PC-3 (cell line): ENCODE data around the gene ABCD4.

Experiments used
- EZH2 ChIP-seq: fragments of 300-600 bp; sonication (generic); IDR thresholded peaks from one replicate; pipeline ENCODE4 v1.6.1; 2017; ENCODE audit warnings: antibody characterized with exemption, mild to moderate bottlenecking, low read length; ENCODE audit not compliant: unreplicated experiment
- TF ChIP-seq, protein P1 (sequence below): fragments of 300-600 bp; sonication (generic); conservative IDR thresholded peaks from 2 replicates; pipeline ENCODE4 v1.5.1; 2017; ENCODE audit warnings: antibody characterized with exemption, low read depth, mild to moderate bottlenecking, low read length

DNA sequence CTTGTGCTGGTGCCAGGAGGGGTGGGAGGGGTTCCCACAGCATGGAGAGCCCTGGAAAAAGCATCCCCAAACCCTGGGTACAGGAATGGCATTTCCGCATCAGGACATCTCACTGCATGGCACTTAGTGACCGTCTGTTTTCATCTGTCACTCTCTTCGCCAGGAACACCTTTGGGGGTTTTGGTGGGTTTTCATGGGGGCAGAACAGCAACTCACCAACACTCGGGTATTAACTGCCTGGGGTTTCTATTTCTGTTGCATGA is 60.0 kb downstream of the ABCD4 start:
- TF ChIP-seq, protein P1, sequence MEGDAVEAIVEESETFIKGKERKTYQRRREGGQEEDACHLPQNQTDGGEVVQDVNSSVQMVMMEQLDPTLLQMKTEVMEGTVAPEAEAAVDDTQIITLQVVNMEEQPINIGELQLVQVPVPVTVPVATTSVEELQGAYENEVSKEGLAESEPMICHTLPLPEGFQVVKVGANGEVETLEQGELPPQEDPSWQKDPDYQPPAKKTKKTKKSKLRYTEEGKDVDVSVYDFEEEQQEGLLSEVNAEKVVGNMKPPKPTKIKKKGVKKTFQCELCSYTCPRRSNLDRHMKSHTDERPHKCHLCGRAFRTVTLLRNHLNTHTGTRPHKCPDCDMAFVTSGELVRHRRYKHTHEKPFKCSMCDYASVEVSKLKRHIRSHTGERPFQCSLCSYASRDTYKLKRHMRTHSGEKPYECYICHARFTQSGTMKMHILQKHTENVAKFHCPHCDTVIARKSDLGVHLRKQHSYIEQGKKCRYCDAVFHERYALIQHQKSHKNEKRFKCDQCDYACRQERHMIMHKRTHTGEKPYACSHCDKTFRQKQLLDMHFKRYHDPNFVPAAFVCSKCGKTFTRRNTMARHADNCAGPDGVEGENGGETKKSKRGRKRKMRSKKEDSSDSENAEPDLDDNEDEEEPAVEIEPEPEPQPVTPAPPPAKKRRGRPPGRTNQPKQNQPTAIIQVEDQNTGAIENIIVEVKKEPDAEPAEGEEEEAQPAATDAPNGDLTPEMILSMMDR: no peak
- no peak for TF ChIP-seq EZH2
